ENCODE data around the gene NID2.

GRCh38 chr14:52031781-52032180 lies 37.1 kb downstream of the NID2 start:
- TF ChIP-seq POLR2A (IDR thresholded peaks at IDR 0.05) (no peak), CTCF (IDR thresholded peaks at IDR 0.05) (no peak)
